WTC11 (cell line): Measurements from ENCODE around the gene ICOS. TPM values are rescaled to one million over a fixed set of nuclear protein-coding genes. Genes with fewer than 3 reads are reported as not detected.

Experiments used
- ATAC-seq: fragments of 200-7000 bp; cut with Tn5 transposase; 2 replicates; pipeline ENCODE4 v1.10.0; 2021; ENCODE audit warnings: mild to moderate bottlenecking, moderate library complexity
- CTCF ChIA-PET: fragments of 300-600 bp; sonication (Branson Sonifier 250); formaldehyde crosslinking; loops from one replicate; lab custom pipeline; 2021; ENCODE audit warnings: antibody characterized with exemption; lab: Charles Lee
- POLR2A ChIA-PET: fragments of 350-600 bp; sonication (Branson Sonifier 250); formaldehyde crosslinking; loops from one replicate; lab custom pipeline; 2021; ENCODE audit warnings: antibody characterized with exemption; lab: Charles Lee
- DNase-seq: peaks from one replicate; pipeline ENCODE4 v3.0.0; 2021; ENCODE audit warnings: low spot score
- H3K27ac Mint-ChIP-seq: 2 replicates; pipeline ENCODE4 v1.8.0; 2021; ENCODE audit warnings: mixed read lengths
- H3K27me3 Mint-ChIP-seq: 2 replicates; pipeline ENCODE4 v1.8.0; 2021; ENCODE audit warnings: low read depth, mild to moderate bottlenecking, moderate library complexity, mixed read lengths
- H3K36me3 Mint-ChIP-seq: 2 replicates; pipeline ENCODE4 v1.8.0; 2021; ENCODE audit warnings: mixed read lengths
- H3K4me1 Mint-ChIP-seq: 2 replicates; pipeline ENCODE4 v1.8.0; 2022; ENCODE audit warnings: mixed read lengths
- H3K4me3 Mint-ChIP-seq: 2 replicates; pipeline ENCODE4 v1.8.0; 2021; ENCODE audit warnings: mild to moderate bottlenecking, moderate library complexity, mixed read lengths
- H3K9me3 Mint-ChIP-seq: 2 replicates; pipeline ENCODE4 v1.8.0; 2021; ENCODE audit warnings: mixed read lengths
- CREB1 ChIP-seq: sonication (generic); formaldehyde crosslinking; IDR thresholded peaks from 2 replicates; pipeline ENCODE4 v1.8.0; 2023; ENCODE audit warnings: mild to moderate bottlenecking, missing genetic modification reagents
- CREM ChIP-seq: sonication (generic); formaldehyde crosslinking; IDR thresholded peaks from 2 replicates; pipeline ENCODE4 v1.8.1; 2022; ENCODE audit warnings: mild to moderate bottlenecking, missing genetic modification reagents, moderate library complexity
- ESRRA ChIP-seq: sonication (generic); formaldehyde crosslinking; IDR thresholded peaks from 2 replicates; pipeline ENCODE4 v1.8.1; 2022; ENCODE audit warnings: mild to moderate bottlenecking, missing genetic modification reagents, borderline replicate concordance
- FOXJ3 ChIP-seq: sonication (generic); formaldehyde crosslinking; IDR thresholded peaks from 2 replicates; pipeline ENCODE4 v1.9.0; 2021; ENCODE audit warnings: missing genetic modification reagents, mild to moderate bottlenecking, borderline replicate concordance
- MXD4 ChIP-seq: fragments of 250-450 bp; sonication (Bioruptor Pico); IDR thresholded peaks from 2 replicates; pipeline ENCODE4 v1.8.0; 2021; ENCODE audit warnings: mild to moderate bottlenecking, moderate library complexity, borderline replicate concordance
- NFE2L1 ChIP-seq: sonication (generic); formaldehyde crosslinking; IDR thresholded peaks from 2 replicates; pipeline ENCODE4 v1.8.1; 2023; ENCODE audit warnings: missing genetic modification reagents
- NR1H2 ChIP-seq: sonication (generic); formaldehyde crosslinking; IDR thresholded peaks from 2 replicates; pipeline ENCODE4 v1.9.0; 2021; ENCODE audit warnings: mild to moderate bottlenecking, moderate library complexity, missing genetic modification reagents
- PRRX2 ChIP-seq: fragments of 250-450 bp; sonication (Bioruptor Pico); IDR thresholded peaks from 2 replicates; pipeline ENCODE4 v1.8.0; 2021; ENCODE audit warnings: mild to moderate bottlenecking
- SMAD4 ChIP-seq: sonication (generic); formaldehyde crosslinking; IDR thresholded peaks from 2 replicates; pipeline ENCODE4 v1.8.0; 2022; ENCODE audit warnings: mild to moderate bottlenecking, missing genetic modification reagents
- TCF7 ChIP-seq: sonication (generic); formaldehyde crosslinking; IDR thresholded peaks from 2 replicates; pipeline ENCODE4 v1.8.0; 2022; ENCODE audit warnings: mild to moderate bottlenecking, low read depth, missing genetic modification reagents, moderate library complexity
- ZNF317 ChIP-seq: sonication (generic); formaldehyde crosslinking; IDR thresholded peaks from 2 replicates; pipeline ENCODE4 v1.8.1; 2023; ENCODE audit warnings: low read depth, mild to moderate bottlenecking, moderate library complexity, missing genetic modification reagents, borderline replicate concordance
- total RNA-seq: library from RNA; stranded (reverse); gene quantifications from 3 replicates; pipeline ENCODE4 v1.2.3, GENCODE V29; 2021
- TF ChIP-seq, protein P1 (sequence below): sonication (generic); formaldehyde crosslinking; IDR thresholded peaks from 2 replicates; pipeline ENCODE4 v1.8.1; 2023; ENCODE audit warnings: mild to moderate bottlenecking, missing genetic modification reagents, borderline replicate concordance
- TF ChIP-seq, protein P2 (sequence below): sonication (generic); formaldehyde crosslinking; IDR thresholded peaks from 2 replicates; pipeline ENCODE4 v1.8.1; 2023; ENCODE audit warnings: mild to moderate bottlenecking, missing genetic modification reagents
- TF ChIP-seq, protein P3 (sequence below): sonication (generic); formaldehyde crosslinking; IDR thresholded peaks from 2 replicates; pipeline ENCODE4 v1.8.0; 2023; ENCODE audit warnings: missing genetic modification reagents, mild to moderate bottlenecking, borderline replicate concordance
- TF ChIP-seq, protein P4 (sequence below): fragments of 250-450 bp; sonication (Bioruptor Pico); IDR thresholded peaks from 2 replicates; pipeline ENCODE4 v1.9.0; 2021; ENCODE audit warnings: mild to moderate bottlenecking, borderline replicate concordance
- TF ChIP-seq, protein P5 (sequence below): sonication (generic); formaldehyde crosslinking; IDR thresholded peaks from 2 replicates; pipeline ENCODE4 v1.8.0; 2022; ENCODE audit warnings: mild to moderate bottlenecking, missing genetic modification reagents
- TF ChIP-seq, protein P6 (sequence below): sonication (generic); formaldehyde crosslinking; IDR thresholded peaks from 2 replicates; pipeline ENCODE4 v1.8.1; 2023; ENCODE audit warnings: mild to moderate bottlenecking, missing genetic modification reagents
- TF ChIP-seq, protein P7 (sequence below): fragments of 250-450 bp; sonication (Bioruptor Pico); IDR thresholded peaks from 2 replicates; pipeline ENCODE4 v1.9.0; 2021; ENCODE audit warnings: mild to moderate bottlenecking

ICOS gene
- total RNA-seq, 1 experiment from 2014 or later: 0.11 TPM

DNA sequence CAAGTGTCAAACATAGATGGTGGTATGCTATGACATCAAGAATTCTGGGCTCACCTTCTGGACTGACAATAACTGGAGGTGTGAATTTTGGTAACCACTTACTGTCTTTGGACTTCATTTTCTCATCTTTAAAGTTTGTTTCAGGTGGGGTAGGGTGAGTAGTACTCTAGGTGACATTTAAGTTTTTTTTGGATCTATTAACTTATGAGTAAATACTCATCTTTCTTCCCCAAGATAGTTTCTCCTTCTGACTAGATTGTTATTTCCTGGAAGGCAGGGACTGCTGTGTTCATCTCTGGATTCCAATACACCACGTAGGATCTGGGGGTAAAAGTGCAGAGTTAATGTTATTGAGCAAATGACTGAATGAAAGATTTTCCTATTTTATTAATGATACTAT lies 55.9 kb downstream of the ICOS start:
- Mint-ChIP-seq H3K27ac (no peak overlapping the region), H3K27me3 (no peaks in the 10 kb centered on the region)
- TF ChIP-seq ESRRA (no peak), CREB1 (CRISPR knock-in tag) (no peak), PRRX2 (CRISPR knock-in tag) (no peak), CREM (CRISPR knock-in tag) (no peak), ZNF317 (CRISPR knock-in tag) (no peak), NFE2L1 (CRISPR knock-in tag) (no peak), NR1H2 (CRISPR knock-in tag) (no peak), MXD4 (no peak), FOXJ3 (CRISPR knock-in tag) (no peak), SMAD4 (CRISPR knock-in tag) (no peak), TCF7 (CRISPR knock-in tag) (no peak)
- TF ChIP-seq, protein P1, sequence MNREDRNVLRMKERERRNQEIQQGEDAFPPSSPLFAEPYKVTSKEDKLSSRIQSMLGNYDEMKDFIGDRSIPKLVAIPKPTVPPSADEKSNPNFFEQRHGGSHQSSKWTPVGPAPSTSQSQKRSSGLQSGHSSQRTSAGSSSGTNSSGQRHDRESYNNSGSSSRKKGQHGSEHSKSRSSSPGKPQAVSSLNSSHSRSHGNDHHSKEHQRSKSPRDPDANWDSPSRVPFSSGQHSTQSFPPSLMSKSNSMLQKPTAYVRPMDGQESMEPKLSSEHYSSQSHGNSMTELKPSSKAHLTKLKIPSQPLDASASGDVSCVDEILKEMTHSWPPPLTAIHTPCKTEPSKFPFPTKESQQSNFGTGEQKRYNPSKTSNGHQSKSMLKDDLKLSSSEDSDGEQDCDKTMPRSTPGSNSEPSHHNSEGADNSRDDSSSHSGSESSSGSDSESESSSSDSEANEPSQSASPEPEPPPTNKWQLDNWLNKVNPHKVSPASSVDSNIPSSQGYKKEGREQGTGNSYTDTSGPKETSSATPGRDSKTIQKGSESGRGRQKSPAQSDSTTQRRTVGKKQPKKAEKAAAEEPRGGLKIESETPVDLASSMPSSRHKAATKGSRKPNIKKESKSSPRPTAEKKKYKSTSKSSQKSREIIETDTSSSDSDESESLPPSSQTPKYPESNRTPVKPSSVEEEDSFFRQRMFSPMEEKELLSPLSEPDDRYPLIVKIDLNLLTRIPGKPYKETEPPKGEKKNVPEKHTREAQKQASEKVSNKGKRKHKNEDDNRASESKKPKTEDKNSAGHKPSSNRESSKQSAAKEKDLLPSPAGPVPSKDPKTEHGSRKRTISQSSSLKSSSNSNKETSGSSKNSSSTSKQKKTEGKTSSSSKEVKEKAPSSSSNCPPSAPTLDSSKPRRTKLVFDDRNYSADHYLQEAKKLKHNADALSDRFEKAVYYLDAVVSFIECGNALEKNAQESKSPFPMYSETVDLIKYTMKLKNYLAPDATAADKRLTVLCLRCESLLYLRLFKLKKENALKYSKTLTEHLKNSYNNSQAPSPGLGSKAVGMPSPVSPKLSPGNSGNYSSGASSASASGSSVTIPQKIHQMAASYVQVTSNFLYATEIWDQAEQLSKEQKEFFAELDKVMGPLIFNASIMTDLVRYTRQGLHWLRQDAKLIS (CRISPR knock-in tag): no peak
- TF ChIP-seq, protein P2, sequence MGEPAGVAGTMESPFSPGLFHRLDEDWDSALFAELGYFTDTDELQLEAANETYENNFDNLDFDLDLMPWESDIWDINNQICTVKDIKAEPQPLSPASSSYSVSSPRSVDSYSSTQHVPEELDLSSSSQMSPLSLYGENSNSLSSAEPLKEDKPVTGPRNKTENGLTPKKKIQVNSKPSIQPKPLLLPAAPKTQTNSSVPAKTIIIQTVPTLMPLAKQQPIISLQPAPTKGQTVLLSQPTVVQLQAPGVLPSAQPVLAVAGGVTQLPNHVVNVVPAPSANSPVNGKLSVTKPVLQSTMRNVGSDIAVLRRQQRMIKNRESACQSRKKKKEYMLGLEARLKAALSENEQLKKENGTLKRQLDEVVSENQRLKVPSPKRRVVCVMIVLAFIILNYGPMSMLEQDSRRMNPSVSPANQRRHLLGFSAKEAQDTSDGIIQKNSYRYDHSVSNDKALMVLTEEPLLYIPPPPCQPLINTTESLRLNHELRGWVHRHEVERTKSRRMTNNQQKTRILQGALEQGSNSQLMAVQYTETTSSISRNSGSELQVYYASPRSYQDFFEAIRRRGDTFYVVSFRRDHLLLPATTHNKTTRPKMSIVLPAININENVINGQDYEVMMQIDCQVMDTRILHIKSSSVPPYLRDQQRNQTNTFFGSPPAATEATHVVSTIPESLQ (CRISPR knock-in tag): no peak
- TF ChIP-seq, protein P3, sequence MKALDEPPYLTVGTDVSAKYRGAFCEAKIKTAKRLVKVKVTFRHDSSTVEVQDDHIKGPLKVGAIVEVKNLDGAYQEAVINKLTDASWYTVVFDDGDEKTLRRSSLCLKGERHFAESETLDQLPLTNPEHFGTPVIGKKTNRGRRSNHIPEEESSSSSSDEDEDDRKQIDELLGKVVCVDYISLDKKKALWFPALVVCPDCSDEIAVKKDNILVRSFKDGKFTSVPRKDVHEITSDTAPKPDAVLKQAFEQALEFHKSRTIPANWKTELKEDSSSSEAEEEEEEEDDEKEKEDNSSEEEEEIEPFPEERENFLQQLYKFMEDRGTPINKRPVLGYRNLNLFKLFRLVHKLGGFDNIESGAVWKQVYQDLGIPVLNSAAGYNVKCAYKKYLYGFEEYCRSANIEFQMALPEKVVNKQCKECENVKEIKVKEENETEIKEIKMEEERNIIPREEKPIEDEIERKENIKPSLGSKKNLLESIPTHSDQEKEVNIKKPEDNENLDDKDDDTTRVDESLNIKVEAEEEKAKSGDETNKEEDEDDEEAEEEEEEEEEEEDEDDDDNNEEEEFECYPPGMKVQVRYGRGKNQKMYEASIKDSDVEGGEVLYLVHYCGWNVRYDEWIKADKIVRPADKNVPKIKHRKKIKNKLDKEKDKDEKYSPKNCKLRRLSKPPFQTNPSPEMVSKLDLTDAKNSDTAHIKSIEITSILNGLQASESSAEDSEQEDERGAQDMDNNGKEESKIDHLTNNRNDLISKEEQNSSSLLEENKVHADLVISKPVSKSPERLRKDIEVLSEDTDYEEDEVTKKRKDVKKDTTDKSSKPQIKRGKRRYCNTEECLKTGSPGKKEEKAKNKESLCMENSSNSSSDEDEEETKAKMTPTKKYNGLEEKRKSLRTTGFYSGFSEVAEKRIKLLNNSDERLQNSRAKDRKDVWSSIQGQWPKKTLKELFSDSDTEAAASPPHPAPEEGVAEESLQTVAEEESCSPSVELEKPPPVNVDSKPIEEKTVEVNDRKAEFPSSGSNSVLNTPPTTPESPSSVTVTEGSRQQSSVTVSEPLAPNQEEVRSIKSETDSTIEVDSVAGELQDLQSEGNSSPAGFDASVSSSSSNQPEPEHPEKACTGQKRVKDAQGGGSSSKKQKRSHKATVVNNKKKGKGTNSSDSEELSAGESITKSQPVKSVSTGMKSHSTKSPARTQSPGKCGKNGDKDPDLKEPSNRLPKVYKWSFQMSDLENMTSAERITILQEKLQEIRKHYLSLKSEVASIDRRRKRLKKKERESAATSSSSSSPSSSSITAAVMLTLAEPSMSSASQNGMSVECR (CRISPR knock-in tag): no peak
- TF ChIP-seq, protein P4, sequence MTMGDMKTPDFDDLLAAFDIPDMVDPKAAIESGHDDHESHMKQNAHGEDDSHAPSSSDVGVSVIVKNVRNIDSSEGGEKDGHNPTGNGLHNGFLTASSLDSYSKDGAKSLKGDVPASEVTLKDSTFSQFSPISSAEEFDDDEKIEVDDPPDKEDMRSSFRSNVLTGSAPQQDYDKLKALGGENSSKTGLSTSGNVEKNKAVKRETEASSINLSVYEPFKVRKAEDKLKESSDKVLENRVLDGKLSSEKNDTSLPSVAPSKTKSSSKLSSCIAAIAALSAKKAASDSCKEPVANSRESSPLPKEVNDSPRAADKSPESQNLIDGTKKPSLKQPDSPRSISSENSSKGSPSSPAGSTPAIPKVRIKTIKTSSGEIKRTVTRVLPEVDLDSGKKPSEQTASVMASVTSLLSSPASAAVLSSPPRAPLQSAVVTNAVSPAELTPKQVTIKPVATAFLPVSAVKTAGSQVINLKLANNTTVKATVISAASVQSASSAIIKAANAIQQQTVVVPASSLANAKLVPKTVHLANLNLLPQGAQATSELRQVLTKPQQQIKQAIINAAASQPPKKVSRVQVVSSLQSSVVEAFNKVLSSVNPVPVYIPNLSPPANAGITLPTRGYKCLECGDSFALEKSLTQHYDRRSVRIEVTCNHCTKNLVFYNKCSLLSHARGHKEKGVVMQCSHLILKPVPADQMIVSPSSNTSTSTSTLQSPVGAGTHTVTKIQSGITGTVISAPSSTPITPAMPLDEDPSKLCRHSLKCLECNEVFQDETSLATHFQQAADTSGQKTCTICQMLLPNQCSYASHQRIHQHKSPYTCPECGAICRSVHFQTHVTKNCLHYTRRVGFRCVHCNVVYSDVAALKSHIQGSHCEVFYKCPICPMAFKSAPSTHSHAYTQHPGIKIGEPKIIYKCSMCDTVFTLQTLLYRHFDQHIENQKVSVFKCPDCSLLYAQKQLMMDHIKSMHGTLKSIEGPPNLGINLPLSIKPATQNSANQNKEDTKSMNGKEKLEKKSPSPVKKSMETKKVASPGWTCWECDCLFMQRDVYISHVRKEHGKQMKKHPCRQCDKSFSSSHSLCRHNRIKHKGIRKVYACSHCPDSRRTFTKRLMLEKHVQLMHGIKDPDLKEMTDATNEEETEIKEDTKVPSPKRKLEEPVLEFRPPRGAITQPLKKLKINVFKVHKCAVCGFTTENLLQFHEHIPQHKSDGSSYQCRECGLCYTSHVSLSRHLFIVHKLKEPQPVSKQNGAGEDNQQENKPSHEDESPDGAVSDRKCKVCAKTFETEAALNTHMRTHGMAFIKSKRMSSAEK (CRISPR knock-in tag): no peak
- TF ChIP-seq, protein P5, sequence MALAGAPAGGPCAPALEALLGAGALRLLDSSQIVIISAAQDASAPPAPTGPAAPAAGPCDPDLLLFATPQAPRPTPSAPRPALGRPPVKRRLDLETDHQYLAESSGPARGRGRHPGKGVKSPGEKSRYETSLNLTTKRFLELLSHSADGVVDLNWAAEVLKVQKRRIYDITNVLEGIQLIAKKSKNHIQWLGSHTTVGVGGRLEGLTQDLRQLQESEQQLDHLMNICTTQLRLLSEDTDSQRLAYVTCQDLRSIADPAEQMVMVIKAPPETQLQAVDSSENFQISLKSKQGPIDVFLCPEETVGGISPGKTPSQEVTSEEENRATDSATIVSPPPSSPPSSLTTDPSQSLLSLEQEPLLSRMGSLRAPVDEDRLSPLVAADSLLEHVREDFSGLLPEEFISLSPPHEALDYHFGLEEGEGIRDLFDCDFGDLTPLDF (CRISPR knock-in tag): no peak
- TF ChIP-seq, protein P6, sequence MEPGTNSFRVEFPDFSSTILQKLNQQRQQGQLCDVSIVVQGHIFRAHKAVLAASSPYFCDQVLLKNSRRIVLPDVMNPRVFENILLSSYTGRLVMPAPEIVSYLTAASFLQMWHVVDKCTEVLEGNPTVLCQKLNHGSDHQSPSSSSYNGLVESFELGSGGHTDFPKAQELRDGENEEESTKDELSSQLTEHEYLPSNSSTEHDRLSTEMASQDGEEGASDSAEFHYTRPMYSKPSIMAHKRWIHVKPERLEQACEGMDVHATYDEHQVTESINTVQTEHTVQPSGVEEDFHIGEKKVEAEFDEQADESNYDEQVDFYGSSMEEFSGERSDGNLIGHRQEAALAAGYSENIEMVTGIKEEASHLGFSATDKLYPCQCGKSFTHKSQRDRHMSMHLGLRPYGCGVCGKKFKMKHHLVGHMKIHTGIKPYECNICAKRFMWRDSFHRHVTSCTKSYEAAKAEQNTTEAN: no peak
- TF ChIP-seq, protein P7, sequence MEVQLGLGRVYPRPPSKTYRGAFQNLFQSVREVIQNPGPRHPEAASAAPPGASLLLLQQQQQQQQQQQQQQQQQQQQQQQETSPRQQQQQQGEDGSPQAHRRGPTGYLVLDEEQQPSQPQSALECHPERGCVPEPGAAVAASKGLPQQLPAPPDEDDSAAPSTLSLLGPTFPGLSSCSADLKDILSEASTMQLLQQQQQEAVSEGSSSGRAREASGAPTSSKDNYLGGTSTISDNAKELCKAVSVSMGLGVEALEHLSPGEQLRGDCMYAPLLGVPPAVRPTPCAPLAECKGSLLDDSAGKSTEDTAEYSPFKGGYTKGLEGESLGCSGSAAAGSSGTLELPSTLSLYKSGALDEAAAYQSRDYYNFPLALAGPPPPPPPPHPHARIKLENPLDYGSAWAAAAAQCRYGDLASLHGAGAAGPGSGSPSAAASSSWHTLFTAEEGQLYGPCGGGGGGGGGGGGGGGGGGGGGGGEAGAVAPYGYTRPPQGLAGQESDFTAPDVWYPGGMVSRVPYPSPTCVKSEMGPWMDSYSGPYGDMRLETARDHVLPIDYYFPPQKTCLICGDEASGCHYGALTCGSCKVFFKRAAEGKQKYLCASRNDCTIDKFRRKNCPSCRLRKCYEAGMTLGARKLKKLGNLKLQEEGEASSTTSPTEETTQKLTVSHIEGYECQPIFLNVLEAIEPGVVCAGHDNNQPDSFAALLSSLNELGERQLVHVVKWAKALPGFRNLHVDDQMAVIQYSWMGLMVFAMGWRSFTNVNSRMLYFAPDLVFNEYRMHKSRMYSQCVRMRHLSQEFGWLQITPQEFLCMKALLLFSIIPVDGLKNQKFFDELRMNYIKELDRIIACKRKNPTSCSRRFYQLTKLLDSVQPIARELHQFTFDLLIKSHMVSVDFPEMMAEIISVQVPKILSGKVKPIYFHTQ: no peak

More for the DNA sequence above, 55.9 kb downstream of the ICOS start:
- POLR2A ChIA-PET: no interaction called here
- no peak for ATAC-seq
- Mint-ChIP-seq H3K4me3 (no peak overlapping the region), H3K9me3 (no peaks in the 10 kb centered on the region), H3K36me3 (no peaks in the 10 kb centered on the region), H3K4me1 (no peaks in the 10 kb centered on the region)
- CTCF ChIA-PET: no interaction called here
- DNase-seq: no peak
